LNCAP (cell line): ENCODE data around the gene MSTO1.

Experiments
- TF ChIP-seq, protein P1 (sequence below): fragments of 450-650 bp; IDR thresholded peaks from 2 replicates; pipeline ENCODE4 v1.5.1; 2017; ENCODE audit warnings: mild to moderate bottlenecking

MSTO1 gene

GRCh38 chr1:155645034-155645598 is 35.1 kb downstream of the MSTO1 start:
- TF ChIP-seq, protein P1, sequence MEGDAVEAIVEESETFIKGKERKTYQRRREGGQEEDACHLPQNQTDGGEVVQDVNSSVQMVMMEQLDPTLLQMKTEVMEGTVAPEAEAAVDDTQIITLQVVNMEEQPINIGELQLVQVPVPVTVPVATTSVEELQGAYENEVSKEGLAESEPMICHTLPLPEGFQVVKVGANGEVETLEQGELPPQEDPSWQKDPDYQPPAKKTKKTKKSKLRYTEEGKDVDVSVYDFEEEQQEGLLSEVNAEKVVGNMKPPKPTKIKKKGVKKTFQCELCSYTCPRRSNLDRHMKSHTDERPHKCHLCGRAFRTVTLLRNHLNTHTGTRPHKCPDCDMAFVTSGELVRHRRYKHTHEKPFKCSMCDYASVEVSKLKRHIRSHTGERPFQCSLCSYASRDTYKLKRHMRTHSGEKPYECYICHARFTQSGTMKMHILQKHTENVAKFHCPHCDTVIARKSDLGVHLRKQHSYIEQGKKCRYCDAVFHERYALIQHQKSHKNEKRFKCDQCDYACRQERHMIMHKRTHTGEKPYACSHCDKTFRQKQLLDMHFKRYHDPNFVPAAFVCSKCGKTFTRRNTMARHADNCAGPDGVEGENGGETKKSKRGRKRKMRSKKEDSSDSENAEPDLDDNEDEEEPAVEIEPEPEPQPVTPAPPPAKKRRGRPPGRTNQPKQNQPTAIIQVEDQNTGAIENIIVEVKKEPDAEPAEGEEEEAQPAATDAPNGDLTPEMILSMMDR: no peak

DNA sequence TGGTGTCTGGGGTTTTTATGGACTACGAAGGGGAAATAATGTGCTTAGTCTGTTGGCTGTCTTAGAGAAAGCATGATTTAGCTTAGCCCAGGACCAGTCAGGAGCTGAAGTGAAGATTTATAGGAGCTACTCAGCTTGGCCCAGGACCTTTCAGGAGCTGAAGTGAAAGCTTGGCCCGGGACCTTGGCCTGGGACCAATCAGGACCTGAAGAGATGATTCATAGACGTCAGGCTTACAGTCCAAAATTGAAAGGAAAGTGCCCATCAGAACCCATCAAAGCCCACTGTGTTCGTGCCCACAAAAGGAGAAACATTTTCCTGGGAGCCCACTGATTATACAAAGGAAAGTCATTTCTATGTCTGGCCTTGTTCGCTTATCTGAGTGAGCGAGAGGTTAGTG is 35.6 kb downstream of the MSTO1 start:
- TF ChIP-seq, protein P1: no peak

DNA sequence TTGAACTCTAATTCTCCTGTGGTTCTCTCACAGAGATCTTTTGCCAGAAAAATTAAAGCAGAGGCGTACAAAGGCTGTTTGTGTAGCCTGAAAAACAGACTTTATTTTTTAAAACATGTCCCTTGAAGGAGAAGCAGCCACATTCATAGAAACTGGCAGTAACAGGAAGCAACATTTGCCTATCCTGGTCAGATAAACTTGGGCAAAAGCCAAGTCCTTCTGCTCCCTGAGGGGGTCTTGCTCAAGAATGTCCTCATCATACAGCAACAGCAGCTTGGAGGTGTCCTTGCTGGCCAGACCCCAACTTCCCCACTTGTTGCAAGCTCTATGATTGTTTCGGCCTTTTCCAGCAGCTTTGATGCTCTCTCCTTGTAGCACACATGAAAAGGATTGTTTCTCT is 36.3 kb downstream of the MSTO1 start:
- TF ChIP-seq, protein P1: no peak

- TF ChIP-seq, protein P1: peak; percentile 67; the same call in 1 of the 2 replicates
Observed at GRCh38 chr1:155648207-155649147, 38.5 kb downstream of the MSTO1 start.

DNA sequence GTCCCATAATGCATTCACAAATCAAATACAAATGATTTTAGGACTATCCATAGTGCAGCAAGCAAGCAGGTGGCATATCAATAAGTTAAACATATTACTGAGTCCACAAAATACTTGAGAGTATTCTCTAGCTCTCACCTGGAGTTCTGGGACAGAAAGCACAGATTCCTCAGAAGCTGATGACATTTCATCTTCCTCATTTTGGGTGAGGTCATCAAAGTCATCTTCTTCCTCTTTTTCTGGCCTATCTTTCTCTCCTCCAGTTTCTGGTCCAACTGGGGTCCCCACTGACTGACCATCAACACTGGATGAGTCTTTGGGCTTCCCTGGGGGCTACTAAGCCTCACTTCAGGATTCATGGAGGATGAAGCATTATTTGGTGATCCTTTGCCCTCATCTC is 39.7 kb downstream of the MSTO1 start:
- TF ChIP-seq, protein P1: no peak

DNA sequence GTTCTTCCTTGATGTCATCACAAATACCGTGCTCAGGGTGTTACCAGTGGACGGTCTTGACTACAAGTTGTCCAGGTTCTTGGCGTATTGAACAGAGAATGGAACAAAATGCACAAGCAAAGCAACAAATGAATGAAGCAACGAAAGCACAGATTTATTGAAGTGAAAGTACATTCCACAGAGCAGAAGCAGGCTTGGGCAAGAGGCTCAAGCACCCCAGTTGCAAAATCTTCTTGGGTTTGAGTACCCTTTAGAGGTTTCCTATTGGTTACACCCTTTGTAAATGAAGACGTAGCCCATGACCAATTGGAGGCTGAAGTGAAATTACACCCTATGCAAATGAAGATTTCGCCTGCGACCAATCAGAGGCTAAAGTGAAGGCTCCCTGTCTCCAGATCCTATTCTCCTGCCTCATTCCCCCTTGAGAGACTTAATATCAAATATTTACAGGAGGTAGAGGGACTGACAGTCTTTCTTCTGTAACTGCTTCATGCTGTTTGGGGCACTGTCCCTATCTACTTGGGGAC is 40.3 kb downstream of the MSTO1 start:
- TF ChIP-seq, protein P1: no peak

- TF ChIP-seq, protein P1: no peak
Observed at GRCh38 chr1:155651861-155652661, 42.0 kb downstream of the MSTO1 start.
